ENCODE measurements around the gene STEAP1B.

The STEAP1B gene

GRCh38 chr7:22417349-22417748, 82.6 kb downstream of the STEAP1B start:
- no peak for TF ChIP-seq CTCF (IDR thresholded peaks at IDR 0.05; ENCODE audit: insufficient read depth, low read depth, low read length, missing control alignments)
- H3K4me3 ChIP-seq (ENCODE audit: low read depth, low read length) = no peak overlapping the region
- DNase-seq (ENCODE audit: low read depth) = no peak

GRCh38 chr7:22414424-22414823, 85.6 kb downstream of the STEAP1B start:
- TF ChIP-seq CTCF (IDR thresholded peaks at IDR 0.05; ENCODE audit: insufficient read depth, low read depth, low read length, missing control alignments) = no peak
- DNase-seq (ENCODE audit: low read depth) = no peak
- H3K4me3 ChIP-seq (ENCODE audit: low read depth, low read length) = no peak overlapping the region

- H3K4me3 ChIP-seq (ENCODE audit: low read depth, low read length) = no peak overlapping the region
- no peak for TF ChIP-seq CTCF (IDR thresholded peaks at IDR 0.05; ENCODE audit: insufficient read depth, low read depth, low read length, missing control alignments)
- no peak for DNase-seq (ENCODE audit: low read depth)
Observed at GRCh38 chr7:22413211-22413610, 86.8 kb downstream of the STEAP1B start.

GRCh38 chr7:22411977-22412693, 87.9 kb downstream of the STEAP1B start:
- DNase-seq (ENCODE audit: low read depth) = no peak
- TF ChIP-seq CTCF (IDR thresholded peaks at IDR 0.05; ENCODE audit: insufficient read depth, low read depth, low read length, missing control alignments) = no peak
- no peak overlapping the region for H3K4me3 ChIP-seq (ENCODE audit: low read depth, low read length)

GRCh38 chr7:22406715-22407114, 93.3 kb downstream of the STEAP1B start:
- DNase-seq (ENCODE audit: low read depth) = no peak
- no peak for TF ChIP-seq CTCF (IDR thresholded peaks at IDR 0.05; ENCODE audit: insufficient read depth, low read depth, low read length, missing control alignments)
- no peak overlapping the region for H3K4me3 ChIP-seq (ENCODE audit: low read depth, low read length)

- no peak for DNase-seq (ENCODE audit: low read depth)
- no peak overlapping the region for H3K4me3 ChIP-seq (ENCODE audit: low read depth, low read length)
- TF ChIP-seq CTCF (IDR thresholded peaks at IDR 0.05; ENCODE audit: insufficient read depth, low read depth, low read length, missing control alignments) = no peak
Observed at GRCh38 chr7:22404421-22405023, 95.5 kb downstream of the STEAP1B start.

- DNase-seq (ENCODE audit: low read depth) = no peak
- no peak for TF ChIP-seq CTCF (IDR thresholded peaks at IDR 0.05; ENCODE audit: insufficient read depth, low read depth, low read length, missing control alignments)
- H3K4me3 ChIP-seq (ENCODE audit: low read depth, low read length) = no peak overlapping the region
Observed at GRCh38 chr7:22403344-22403743, 96.6 kb downstream of the STEAP1B start.
